ENCODE measurements around the gene ZIC5.

Gene ZIC5

GRCh38 chr13:99991828-99992775 lies 20.5 kb upstream of the ZIC5 start:
- no peak overlapping the region for H3K27ac ChIP-seq
- ChIA-PET CTCF (interaction anchor here (0.6 kb wide), 1 partner anchor 10 kb away, joined by 5 read pairs; no protein-coding TSS in a partner anchor), POLR2A (ENCODE audit: low non-redundant PET) (interaction anchor here (0.6 kb wide), 1 partner anchor 66 kb away, joined by 3 read pairs; no protein-coding TSS in a partner anchor)
- TF ChIP-seq CTCF (conservative IDR thresholded peaks at IDR 0.05; ENCODE audit: low read depth), result no peak
- no peak for DNase-seq (ENCODE audit: low spot score)

DNA sequence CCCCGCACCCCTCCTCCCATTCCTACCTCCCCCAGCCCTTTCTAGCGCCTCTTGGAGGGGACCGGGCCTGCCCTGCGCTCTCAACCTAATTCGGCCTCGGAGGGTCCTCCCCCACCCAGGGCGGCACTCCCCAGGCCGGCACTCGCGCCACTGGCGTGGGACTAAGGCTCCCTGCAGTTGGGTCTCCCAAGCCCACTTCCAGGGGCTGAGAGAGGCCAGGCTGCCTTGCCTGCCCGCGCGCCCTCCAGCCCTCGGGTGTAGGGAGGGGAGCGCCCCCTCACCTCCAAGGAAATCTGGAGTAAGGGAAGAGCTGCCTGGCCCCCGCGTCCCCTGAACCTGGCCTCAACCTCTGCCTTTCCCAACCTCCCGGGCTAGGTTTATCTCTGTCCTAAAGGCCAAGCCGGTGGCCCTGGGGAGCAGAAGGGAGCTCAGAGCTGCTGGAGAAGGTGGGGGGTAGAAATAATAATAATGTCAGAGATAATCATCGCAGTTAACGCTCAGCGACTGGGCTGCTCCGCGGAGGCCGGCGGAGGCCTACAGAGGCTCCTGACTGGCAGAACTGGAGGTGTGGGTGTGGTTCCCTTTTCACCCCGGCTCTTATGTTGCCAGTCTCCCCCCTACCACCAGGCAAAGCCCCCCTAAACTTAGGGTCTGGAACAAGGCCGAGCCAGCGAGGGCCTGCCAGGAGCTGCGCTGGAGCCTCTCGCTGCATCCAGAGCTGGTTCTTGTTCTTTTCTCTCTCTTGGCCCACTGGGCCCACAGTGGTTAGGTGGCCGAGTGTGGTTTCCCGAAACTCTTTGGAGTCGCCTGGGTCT lies 19.7 kb upstream of the ZIC5 start:
- POLR2A ChIA-PET (ENCODE audit: low non-redundant PET), result interaction anchor here (0.6 kb wide), 1 partner anchor 65 kb away, joined by 3 read pairs; no protein-coding TSS in a partner anchor
- no peak for TF ChIP-seq CTCF (conservative IDR thresholded peaks at IDR 0.05; ENCODE audit: low read depth)
- DNase-seq (ENCODE audit: low spot score), result no peak
- CTCF ChIA-PET, result interaction anchor here (0.6 kb wide), 1 partner anchor 9 kb away, joined by 5 read pairs; no protein-coding TSS in a partner anchor
- no peak overlapping the region for H3K27ac ChIP-seq

- no peak overlapping the region for H3K27ac ChIP-seq
- POLR2A ChIA-PET (ENCODE audit: low non-redundant PET), result no interaction called here
- DNase-seq (ENCODE audit: low spot score), result no peak
- CTCF ChIA-PET, result no interaction called here
- no peak for TF ChIP-seq CTCF (conservative IDR thresholded peaks at IDR 0.05; ENCODE audit: low read depth)
These were observed 18.8 kb upstream of the ZIC5 start for GRCh38 chr13:99990126-99990977.

GRCh38 chr13:99989276-99990125 lies 17.9 kb upstream of the ZIC5 start:
- H3K27ac ChIP-seq, result no peak overlapping the region
- no peak for DNase-seq (ENCODE audit: low spot score)
- ChIA-PET CTCF (no interaction called here), POLR2A (ENCODE audit: low non-redundant PET) (no interaction called here)
- no peak for TF ChIP-seq CTCF (conservative IDR thresholded peaks at IDR 0.05; ENCODE audit: low read depth)

DNA sequence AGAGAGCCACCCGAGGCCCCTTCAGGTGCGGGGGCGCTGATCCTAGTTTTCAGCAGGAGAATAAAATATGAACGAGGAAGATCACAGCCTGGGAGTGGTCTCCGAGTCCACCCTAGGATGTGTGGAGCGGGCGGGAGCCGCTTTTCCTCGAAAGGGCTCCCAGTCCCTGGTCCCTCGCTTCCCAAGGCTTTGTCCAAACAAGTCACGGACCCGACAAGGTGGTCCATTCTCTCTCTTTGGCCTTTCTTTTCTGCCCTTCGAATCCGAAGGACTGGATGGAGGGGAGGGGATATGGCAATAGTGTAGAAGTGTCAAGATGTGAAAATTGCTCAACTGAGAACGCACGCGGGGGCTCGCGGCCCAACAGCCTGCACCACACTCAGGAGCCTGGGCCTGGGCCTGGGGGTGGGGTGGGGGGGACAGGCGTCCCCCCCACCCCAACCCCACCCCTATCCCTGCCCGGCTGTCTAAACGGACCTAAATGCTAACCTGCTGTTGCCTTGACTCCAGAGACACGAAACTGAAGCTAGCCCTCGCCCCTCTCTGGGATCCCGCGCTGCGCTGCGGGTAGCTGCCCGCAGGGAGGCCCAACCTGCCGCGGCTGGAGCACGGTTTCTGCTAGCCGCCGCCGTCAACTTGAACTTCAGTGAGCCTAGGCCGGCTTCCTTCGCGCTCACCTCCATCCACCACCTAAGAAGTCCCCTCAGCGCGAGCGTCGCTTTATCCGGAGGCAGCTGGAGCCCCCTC lies 17.1 kb upstream of the ZIC5 start:
- no peak for DNase-seq (ENCODE audit: low spot score)
- TF ChIP-seq CTCF (conservative IDR thresholded peaks at IDR 0.05; ENCODE audit: low read depth), result no peak
- CTCF ChIA-PET, result no interaction called here
- H3K27ac ChIP-seq, result no peak overlapping the region
- POLR2A ChIA-PET (ENCODE audit: low non-redundant PET), result no interaction called here

Data from RWPE1 (cell line).